Osteoblast (primary cell): ENCODE data around the gene PPFIA1. TPM values are rescaled to one million over a fixed set of nuclear protein-coding genes. Genes with fewer than 3 reads are reported as not detected.

Source experiments
- DNase-seq: peaks from one replicate; pipeline ENCODE4 v3.0.0; 2011; ENCODE audit warnings: low spot score, mixed read lengths; ENCODE audit not compliant: insufficient read length; ENCODE audit errors: missing footprints
- H2AFZ ChIP-seq: 2 replicates; pipeline ENCODE4 v1.6.0; 2011; ENCODE audit warnings: mild to moderate bottlenecking, low read length
- H3K27ac ChIP-seq: 2 replicates; pipeline ENCODE4 v1.5.1; 2011; ENCODE audit warnings: mild to moderate bottlenecking, low read depth, low read length, moderate library complexity
- H3K27me3 ChIP-seq: 2 replicates; pipeline ENCODE4 v1.6.0; 2012; ENCODE audit warnings: mild to moderate bottlenecking, control low read depth, inconsistent platforms, low read length, moderate library complexity; ENCODE audit not compliant: insufficient read depth
- H3K36me3 ChIP-seq: 2 replicates; pipeline ENCODE4 v1.5.1; 2011; ENCODE audit warnings: mild to moderate bottlenecking, low read length, control low read depth, moderate library complexity; ENCODE audit not compliant: insufficient read depth
- H3K4me1 ChIP-seq: 2 replicates; pipeline ENCODE4 v1.5.1; 2011; ENCODE audit warnings: mild to moderate bottlenecking, low read length, control low read depth, moderate library complexity; ENCODE audit not compliant: insufficient read depth
- H3K4me2 ChIP-seq: 2 replicates; pipeline ENCODE4 v1.6.0; 2011; ENCODE audit warnings: mild to moderate bottlenecking, low read length; ENCODE audit not compliant: insufficient read depth
- H3K4me3 ChIP-seq: fragments of 200-600 bp; sonication (generic); 3 replicates; pipeline ENCODE4 v1.5.1; 2012; ENCODE audit warnings: mild to moderate bottlenecking, low read length, inconsistent platforms; ENCODE audit not compliant: insufficient read depth
- H3K79me2 ChIP-seq: 2 replicates; pipeline ENCODE4 v1.6.0; 2012; ENCODE audit warnings: mild to moderate bottlenecking, low read length, control low read depth, inconsistent platforms; ENCODE audit not compliant: insufficient read depth
- H3K9me3 ChIP-seq: 2 replicates; pipeline ENCODE4 v1.5.1; 2011; ENCODE audit warnings: low read depth, low read length, control low read depth
- H4K20me1 ChIP-seq: 2 replicates; pipeline ENCODE4 v1.6.0; 2012; ENCODE audit warnings: mild to moderate bottlenecking, low read length, control low read depth; ENCODE audit not compliant: insufficient read depth
- total RNA-seq: library from RNA; depleted of rRNA; stranded (reverse); fragments of >200 nt; gene quantifications from 2 replicates; pipeline ENCODE4 v1.2.3, GENCODE V29; 2012
- TF ChIP-seq, protein P1 (sequence below): IDR thresholded peaks from 2 replicates; pipeline ENCODE4 v1.5.1; 2011; ENCODE audit warnings: mild to moderate bottlenecking, low read depth, low read length, moderate library complexity; ENCODE audit errors: extremely low read depth

PPFIA1 gene
- total RNA-seq, 1 donor, result 110 TPM

DNA sequence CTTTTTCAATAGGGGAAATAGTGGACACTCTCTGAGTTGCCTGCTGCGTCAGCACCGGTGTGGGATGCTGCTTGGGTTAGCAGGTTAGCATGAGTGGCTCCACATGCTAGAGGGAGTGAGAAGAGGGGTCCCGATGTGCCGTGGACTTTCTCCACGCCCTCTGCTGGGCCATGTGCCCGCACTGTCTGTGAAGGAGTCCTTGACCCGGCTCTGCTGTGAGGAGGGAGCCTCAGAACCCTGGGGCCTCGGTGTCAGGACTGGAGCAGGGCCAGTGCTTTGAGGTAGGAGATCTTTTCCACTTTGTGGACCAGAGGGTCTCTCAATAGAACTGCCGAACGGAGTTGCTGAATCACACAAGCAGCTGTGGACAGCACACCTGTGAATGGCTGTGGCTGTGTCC, 142.7 kb downstream of the PPFIA1 start:
- no peaks in the 10 kb centered on the region for H3K27me3 ChIP-seq
- H3K36me3 ChIP-seq, result peaks cover 90% of the 10 kb centered on the region

DNA sequence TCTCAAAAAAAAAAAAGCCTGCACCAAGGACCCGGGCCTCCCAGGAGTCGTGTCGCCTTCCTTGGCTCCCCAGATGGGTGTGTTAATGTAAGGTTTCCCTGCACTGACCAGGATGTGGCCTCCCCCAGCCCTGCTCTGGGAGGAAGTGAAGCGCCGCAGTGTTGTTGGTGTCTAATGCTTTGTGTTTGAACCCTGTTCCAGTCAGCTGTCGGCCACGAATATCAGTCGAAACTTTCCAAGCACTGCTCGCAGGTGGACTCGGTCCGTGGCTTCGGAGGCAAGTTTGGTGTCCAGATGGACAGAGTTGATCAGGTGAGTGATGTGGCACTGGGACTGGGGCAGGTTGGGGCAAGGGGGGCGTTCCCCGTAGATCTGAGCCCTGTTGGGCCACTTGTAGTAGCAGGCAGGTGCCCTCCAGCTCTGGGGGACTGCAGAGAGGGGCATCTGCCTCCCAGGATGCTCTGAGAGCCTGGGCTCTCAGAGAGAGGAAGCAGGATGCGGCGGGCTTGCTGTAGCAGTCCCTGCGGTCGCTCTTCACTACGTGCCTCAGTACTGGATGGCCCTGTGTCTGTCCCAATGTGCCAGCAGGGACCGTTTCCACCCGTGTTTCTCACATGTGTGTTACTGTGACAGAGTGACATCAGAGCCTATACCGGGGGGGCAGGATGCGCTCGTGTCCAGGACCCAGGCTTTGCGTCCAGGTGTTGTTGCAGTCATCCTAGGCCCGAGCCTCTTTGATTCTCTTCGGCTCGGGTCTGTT, 144.0 kb downstream of the PPFIA1 start:
- H3K4me2 ChIP-seq, result no peak overlapping the region
- H3K4me1 ChIP-seq, result peaks cover 11% of the 10 kb centered on the region
- H3K27ac ChIP-seq, result peak overlapping the region; percentile 6
- H4K20me1 ChIP-seq, result peaks cover 55% of the 10 kb centered on the region
- H3K9me3 ChIP-seq, result no peaks in the 10 kb centered on the region
- H3K4me3 ChIP-seq, result no peak overlapping the region
- peak; percentile 73 for DNase-seq
- peaks cover 86% of the 10 kb centered on the region for H3K36me3 ChIP-seq
- H3K79me2 ChIP-seq, result peaks cover 47% of the 10 kb centered on the region
- no peak overlapping the region for H2AFZ ChIP-seq
- TF ChIP-seq, protein P1, sequence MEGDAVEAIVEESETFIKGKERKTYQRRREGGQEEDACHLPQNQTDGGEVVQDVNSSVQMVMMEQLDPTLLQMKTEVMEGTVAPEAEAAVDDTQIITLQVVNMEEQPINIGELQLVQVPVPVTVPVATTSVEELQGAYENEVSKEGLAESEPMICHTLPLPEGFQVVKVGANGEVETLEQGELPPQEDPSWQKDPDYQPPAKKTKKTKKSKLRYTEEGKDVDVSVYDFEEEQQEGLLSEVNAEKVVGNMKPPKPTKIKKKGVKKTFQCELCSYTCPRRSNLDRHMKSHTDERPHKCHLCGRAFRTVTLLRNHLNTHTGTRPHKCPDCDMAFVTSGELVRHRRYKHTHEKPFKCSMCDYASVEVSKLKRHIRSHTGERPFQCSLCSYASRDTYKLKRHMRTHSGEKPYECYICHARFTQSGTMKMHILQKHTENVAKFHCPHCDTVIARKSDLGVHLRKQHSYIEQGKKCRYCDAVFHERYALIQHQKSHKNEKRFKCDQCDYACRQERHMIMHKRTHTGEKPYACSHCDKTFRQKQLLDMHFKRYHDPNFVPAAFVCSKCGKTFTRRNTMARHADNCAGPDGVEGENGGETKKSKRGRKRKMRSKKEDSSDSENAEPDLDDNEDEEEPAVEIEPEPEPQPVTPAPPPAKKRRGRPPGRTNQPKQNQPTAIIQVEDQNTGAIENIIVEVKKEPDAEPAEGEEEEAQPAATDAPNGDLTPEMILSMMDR, result no peak
- H3K27me3 ChIP-seq, result no peaks in the 10 kb centered on the region

More for the DNA sequence above, 142.7 kb downstream of the PPFIA1 start:
- H3K4me3 ChIP-seq, result no peak overlapping the region
- H3K27ac ChIP-seq, result no peak overlapping the region
- H3K79me2 ChIP-seq, result peaks cover 57% of the 10 kb centered on the region
- H3K4me1 ChIP-seq, result peaks cover 11% of the 10 kb centered on the region
- DNase-seq, result peak; percentile 41
- no peaks in the 10 kb centered on the region for H3K9me3 ChIP-seq
- peaks cover 58% of the 10 kb centered on the region for H4K20me1 ChIP-seq
- no peak overlapping the region for H3K4me2 ChIP-seq
- TF ChIP-seq, protein P1, result no peak
- H2AFZ ChIP-seq, result no peak overlapping the region

DNA sequence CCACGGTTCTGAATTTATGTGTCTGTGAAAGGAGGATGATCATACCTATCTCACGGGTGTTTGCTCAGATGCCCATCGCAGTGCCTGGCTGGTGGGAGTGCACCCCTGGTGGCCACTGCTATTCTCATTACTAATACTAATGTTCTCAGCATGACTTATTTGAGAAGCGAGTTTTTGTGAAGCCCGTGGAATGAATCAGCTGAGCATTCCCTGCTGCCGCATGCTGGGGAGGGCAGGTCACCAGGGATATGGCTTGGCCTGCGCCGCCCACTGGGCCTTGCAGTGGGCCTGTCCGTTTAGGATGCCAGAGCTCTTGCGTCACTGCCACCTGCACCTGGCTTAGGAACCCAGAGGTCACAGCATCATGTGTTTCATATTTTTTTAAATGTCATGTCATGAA, 144.7 kb downstream of the PPFIA1 start:
- H3K27ac ChIP-seq, result peak overlapping the region; percentile 55
- peaks cover 43% of the 10 kb centered on the region for H3K79me2 ChIP-seq
- no peaks in the 10 kb centered on the region for H3K27me3 ChIP-seq
- no peak overlapping the region for H3K4me2 ChIP-seq
- no peaks in the 10 kb centered on the region for H3K9me3 ChIP-seq
- DNase-seq, result peak; percentile 97
- no peak overlapping the region for H2AFZ ChIP-seq
- peaks cover 14% of the 10 kb centered on the region for H3K4me1 ChIP-seq
- H3K36me3 ChIP-seq, result peaks cover 86% of the 10 kb centered on the region
- TF ChIP-seq, protein P1, result peak; percentile 75
- H3K4me3 ChIP-seq, result no peak overlapping the region
- peaks cover 56% of the 10 kb centered on the region for H4K20me1 ChIP-seq

DNA sequence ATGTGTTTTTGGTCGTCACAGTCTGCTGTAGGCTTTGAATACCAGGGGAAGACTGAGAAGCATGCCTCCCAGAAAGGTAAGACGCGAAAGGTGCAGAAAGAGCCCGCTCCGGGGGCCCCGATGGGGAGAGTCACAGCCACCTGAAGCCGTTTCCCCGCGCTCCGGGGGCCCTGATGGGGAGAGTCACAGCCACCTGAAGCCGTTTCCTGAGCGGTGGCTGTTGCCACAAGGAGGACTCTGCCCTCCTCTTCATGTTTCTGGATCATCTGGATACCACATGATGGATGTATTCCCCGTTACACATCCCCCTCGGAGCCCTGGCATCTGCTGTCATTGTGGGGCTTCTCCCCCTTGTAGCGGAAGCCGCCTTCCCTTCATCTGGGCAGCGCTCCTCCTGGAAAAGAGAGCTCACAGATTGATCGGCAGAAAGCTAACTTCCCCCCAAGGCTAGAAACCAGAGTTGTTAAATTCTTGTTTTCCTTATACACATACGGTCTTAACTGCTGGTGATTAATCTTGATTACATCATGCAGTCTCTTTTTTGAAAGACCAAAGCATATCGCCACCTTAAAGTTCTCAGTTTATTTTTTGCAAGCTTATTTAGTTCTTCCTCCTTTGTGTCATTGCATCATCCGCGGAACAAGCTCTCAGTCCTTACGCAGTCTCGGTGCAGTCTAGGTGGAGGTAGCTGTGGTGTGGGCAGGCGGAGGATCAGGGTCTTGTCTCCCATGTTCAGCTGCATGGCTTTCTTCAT, 145.3 kb downstream of the PPFIA1 start:
- no peak overlapping the region for H2AFZ ChIP-seq
- peaks cover 46% of the 10 kb centered on the region for H3K79me2 ChIP-seq
- no peak overlapping the region for H3K4me2 ChIP-seq
- DNase-seq, result peak; percentile 57
- TF ChIP-seq, protein P1, result no peak
- peak overlapping the region; percentile 55 for H3K27ac ChIP-seq
- H3K4me3 ChIP-seq, result no peak overlapping the region
- no peaks in the 10 kb centered on the region for H3K9me3 ChIP-seq
- H3K36me3 ChIP-seq, result peaks cover 85% of the 10 kb centered on the region
- no peaks in the 10 kb centered on the region for H3K27me3 ChIP-seq
- peaks cover 59% of the 10 kb centered on the region for H4K20me1 ChIP-seq
- H3K4me1 ChIP-seq, result peaks cover 17% of the 10 kb centered on the region
